HG03469 (cell line): Measurements from ENCODE around the gene ABLIM1.
A peak's percentile ranks its signal among the peaks of the same experiment; 100 is the strongest.

Experiments
- ATAC-seq: cut with Tn5 transposase; IDR thresholded peaks from one replicate; pipeline ENCODE4 v1.9.1; 2021; ENCODE audit warnings: mild to moderate bottlenecking, moderate library complexity, moderate number of reproducible peaks; ENCODE audit not compliant: unreplicated experiment

ABLIM1 gene

DNA sequence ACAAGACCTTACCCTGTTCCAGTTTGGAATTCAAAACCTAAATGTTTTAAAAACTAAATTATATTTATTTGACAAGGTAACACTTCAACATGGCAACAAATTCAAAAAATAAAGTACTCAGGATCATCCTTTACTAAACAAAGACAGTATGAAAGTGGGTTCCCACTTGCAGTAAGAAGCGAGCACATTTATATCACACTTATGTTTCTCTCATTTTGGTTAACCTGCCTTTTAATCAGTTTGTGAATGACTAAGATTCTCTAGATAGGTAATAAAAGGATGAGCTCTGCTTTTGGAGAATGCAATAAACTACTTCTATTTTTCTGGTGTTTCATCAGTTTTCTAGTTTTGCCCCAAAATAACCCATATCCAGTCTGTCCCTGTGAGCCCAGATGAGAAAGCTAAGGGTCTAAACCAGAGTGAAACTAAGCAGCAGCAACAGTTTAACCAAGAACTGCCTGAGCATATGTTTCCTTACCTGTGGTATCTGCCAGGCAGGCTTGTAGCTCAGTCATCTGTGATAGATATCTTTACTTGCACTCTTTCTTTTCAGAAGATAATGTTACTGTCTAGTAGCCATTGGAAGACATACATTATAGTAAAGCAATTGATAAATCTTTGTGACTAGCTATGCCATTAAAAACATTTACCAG is 64.1 kb downstream of the ABLIM1 start:
- no peak for ATAC-seq

- ATAC-seq, result no peak
Observed at GRCh38 chr10:114593240-114593792, 64.8 kb downstream of the ABLIM1 start.

DNA sequence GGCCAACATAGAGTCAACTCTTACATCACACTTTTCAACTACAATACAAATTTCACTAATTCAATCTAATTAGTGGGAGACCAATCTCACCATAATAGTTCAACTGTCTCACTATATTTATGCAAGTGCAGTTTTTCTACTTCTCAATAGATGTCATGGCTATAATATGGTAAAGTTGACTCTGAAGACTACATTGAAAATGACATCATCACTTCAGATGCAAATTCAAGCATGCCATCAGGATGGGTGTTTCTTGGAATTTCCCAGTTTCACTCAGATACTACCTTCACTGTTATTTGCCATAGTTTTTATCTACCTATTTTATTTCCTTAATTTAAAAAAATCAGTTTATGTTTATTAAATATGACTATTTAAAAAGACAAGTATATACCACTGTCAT is 67.1 kb downstream of the ABLIM1 start:
- no peak for ATAC-seq

DNA sequence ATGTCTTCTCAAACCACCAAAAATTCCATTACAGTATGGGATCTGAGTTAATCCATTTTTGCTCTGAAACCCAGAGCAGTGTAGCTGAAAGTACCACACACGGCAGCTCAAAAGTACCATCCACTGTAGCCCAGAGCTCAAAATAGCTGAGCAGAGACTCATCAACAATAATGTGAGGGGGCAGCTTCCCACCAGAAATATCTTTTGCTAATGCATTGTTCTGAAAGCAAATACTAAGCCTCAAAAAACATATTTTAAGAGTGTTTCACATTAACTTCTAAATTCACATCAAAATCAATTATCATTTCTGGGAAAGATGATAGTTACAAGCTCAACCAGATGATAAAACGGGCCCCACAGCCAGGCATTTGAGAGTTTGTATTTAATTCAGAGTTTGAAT is 73.7 kb downstream of the ABLIM1 start:
- ATAC-seq, result no peak

DNA sequence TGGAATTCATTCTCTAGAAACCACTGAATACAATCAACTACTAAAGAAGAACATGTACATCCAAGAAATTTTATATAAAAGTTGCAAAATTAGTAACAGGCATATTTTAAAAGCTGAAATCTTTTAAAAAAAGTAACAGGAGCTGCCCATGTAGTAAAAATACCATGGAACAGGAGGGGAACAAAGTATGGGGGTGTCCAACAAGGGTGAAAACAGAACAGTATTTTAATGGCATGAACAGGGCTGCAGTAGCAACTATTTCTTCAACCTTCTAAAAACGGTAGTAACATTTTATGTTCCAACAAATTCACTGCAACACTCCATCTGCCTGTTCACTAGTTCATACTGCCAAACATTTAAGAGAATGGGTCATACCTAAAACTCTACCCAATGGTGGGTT is 77.0 kb downstream of the ABLIM1 start:
- ATAC-seq, result no peak

- ATAC-seq, result no peak
Observed at GRCh38 chr10:114577133-114577532, 80.9 kb downstream of the ABLIM1 start.

DNA sequence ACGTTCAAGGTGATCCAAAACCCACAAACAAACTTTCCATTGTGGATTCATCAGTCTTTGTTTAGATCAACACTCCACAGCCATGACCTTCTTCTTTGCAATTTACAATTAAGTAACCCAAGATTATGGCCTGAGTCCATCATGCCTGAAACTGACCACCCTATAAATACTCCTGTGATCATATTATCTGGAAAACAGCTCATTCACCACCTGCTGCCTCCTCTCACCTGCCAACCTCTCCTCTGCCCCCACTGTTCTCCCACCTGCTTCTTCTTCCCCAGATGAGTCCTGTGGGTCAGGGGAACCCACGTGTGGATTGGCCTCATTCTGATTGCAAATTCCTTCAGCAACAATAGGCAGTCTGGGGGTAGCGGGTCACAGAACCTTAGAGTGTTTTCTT is 81.4 kb downstream of the ABLIM1 start:
- ATAC-seq, result no peak

GRCh38 chr10:114576132-114576487 is 82.0 kb downstream of the ABLIM1 start:
- no peak for ATAC-seq

DNA sequence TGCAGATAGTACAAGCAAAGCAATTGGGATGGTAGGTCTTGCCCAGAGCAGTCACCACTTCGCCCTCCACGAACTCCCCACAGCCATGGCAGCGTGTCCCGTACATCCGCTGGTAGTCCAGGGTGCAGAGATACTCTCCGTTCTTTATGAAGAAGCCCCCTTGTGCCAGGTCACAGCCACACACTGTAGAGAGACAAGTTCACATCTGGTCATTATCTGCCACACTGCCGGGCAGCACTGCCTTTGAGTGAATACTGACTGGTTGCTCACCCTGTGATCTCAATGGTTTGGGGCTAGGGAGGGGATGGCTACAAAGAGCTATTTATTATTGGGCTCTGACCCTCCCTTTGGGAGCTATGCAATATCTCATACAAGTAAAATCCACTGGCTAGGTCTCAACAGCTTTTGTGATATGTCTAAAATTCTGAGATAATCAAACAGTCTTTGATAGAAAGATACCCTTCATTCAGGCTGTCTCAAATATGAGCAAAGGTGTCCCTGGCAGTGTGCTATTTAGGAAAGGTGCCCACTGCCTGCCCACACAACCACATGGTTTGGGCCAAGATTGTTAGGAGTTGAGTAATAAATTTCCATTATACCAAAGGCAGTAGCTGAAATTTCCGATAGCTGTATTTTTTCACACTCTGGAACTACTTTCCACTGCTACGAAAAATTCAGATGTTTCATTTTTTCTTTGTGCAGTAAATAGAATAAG is 82.5 kb downstream of the ABLIM1 start:
- ATAC-seq, result no peak

GRCh38 chr10:114573330-114574045 is 84.6 kb downstream of the ABLIM1 start:
- ATAC-seq, result no peak

GRCh38 chr10:114571316-114571999 is 86.6 kb downstream of the ABLIM1 start:
- ATAC-seq, result no peak

DNA sequence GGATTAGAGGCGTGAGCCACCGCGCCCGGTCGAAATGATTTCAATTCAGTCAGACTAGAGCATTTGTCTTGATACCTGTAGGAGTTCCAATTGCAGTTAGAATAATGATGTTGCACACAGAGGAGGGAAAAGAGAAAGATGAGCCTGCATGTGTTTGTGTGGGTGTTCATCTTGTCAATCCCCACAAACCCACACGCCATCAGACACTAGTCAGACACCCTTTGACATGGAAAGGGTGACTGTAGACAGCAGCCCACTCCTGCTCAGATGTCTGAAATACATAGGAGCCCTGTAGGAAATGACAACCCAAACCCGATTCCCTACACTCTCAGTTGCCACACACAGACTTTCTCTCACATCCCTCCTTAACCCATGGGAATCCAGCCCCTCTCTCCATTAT is 92.0 kb downstream of the ABLIM1 start:
- no peak for ATAC-seq

DNA sequence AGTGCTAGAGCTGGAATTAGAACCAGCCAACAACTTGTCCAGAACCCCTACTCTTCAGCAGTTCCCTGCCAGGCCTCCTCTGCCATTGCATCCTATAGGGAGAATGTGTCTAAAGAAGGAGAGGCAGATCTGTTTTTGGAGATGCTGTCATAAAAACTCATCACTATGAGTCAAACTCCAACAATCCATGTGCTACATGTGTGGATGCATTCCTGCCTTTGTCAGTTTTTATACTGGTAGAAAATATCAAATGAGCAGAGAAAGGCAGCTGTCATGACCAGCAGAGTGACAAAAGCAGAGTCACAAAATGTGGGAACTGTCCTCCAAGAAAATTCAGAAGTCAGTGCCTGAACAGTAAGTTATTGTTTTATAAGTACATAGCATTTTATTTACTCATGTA is 93.0 kb downstream of the ABLIM1 start:
- no peak for ATAC-seq

GRCh38 chr10:114561008-114561523 is 97.0 kb downstream of the ABLIM1 start:
- ATAC-seq, result peak; percentile 33

DNA sequence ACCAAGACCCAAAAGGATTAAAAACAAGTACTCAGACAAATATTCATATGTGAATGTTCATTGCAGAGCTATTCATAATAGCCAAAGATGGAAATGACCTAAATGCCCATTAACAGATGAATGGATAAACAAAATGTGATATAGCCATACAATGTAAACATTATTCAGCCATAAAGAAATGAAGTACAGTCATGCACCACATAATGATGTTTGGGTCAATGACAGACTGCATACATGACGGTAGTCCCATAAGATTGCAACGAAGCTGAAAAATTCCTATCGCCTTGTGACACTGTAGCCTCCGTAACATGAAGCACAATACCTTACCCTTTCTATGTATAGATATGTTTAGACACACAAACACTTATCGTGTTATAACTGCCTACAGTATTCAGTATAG is 97.9 kb downstream of the ABLIM1 start:
- ATAC-seq, result no peak

GRCh38 chr10:114559636-114560035 is 98.4 kb downstream of the ABLIM1 start:
- ATAC-seq, result no peak

DNA sequence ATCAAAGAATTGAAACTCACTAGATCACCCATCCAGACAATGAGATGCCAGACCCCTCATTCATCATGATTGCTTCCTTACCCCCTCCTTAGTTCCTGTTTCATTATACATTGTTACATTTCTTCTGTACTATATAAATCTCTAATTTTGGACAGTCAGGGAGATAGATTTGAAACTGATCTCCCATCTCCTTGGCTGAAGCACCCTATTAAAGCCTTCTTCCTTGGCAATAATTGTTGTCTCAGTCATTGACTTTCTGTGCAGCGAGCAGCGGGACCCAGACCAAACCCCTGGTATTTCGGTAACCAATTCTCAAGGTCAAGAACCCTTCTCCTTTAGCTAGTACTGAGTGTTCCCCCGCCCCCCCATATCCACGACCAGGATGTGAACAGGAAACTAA is 100.2 kb downstream of the ABLIM1 start:
- ATAC-seq, result no peak

GRCh38 chr10:114556236-114557122 is 101.6 kb downstream of the ABLIM1 start:
- ATAC-seq, result no peak

- no peak for ATAC-seq
Observed at GRCh38 chr10:114553436-114553835, 104.6 kb downstream of the ABLIM1 start.

GRCh38 chr10:114552050-114552449 is 106.0 kb downstream of the ABLIM1 start:
- ATAC-seq, result no peak
